WTC11 (cell line): ENCODE results near the gene CCS. TPM values are rescaled to one million over a fixed set of nuclear protein-coding genes. Genes with fewer than 3 reads are reported as not detected.

Source experiments
- ATAC-seq: fragments of 200-7000 bp; cut with Tn5 transposase; 2 replicates; pipeline ENCODE4 v1.10.0; 2021; ENCODE audit warnings: mild to moderate bottlenecking, moderate library complexity
- CTCF ChIA-PET: fragments of 300-600 bp; sonication (Branson Sonifier 250); formaldehyde crosslinking; loops from one replicate; lab custom pipeline; 2021; ENCODE audit warnings: antibody characterized with exemption; lab: Charles Lee
- POLR2A ChIA-PET: fragments of 350-600 bp; sonication (Branson Sonifier 250); formaldehyde crosslinking; loops from one replicate; lab custom pipeline; 2021; ENCODE audit warnings: antibody characterized with exemption; lab: Charles Lee
- DNase-seq: peaks from one replicate; pipeline ENCODE4 v3.0.0; 2021; ENCODE audit warnings: low spot score
- H3K27ac Mint-ChIP-seq: 2 replicates; pipeline ENCODE4 v1.8.0; 2021; ENCODE audit warnings: mixed read lengths
- H3K27me3 Mint-ChIP-seq: 2 replicates; pipeline ENCODE4 v1.8.0; 2021; ENCODE audit warnings: low read depth, mild to moderate bottlenecking, moderate library complexity, mixed read lengths
- H3K36me3 Mint-ChIP-seq: 2 replicates; pipeline ENCODE4 v1.8.0; 2021; ENCODE audit warnings: mixed read lengths
- H3K4me1 Mint-ChIP-seq: 2 replicates; pipeline ENCODE4 v1.8.0; 2022; ENCODE audit warnings: mixed read lengths
- H3K4me3 Mint-ChIP-seq: 2 replicates; pipeline ENCODE4 v1.8.0; 2021; ENCODE audit warnings: mild to moderate bottlenecking, moderate library complexity, mixed read lengths
- H3K9me3 Mint-ChIP-seq: 2 replicates; pipeline ENCODE4 v1.8.0; 2021; ENCODE audit warnings: mixed read lengths
- E2F4 ChIP-seq: sonication (generic); formaldehyde crosslinking; IDR thresholded peaks from 2 replicates; pipeline ENCODE4 v1.8.1; 2022; ENCODE audit warnings: low read depth, mild to moderate bottlenecking, moderate library complexity, missing genetic modification reagents, borderline replicate concordance
- EMX1 ChIP-seq: fragments of 250-450 bp; sonication (Bioruptor Pico); IDR thresholded peaks from 2 replicates; pipeline ENCODE4 v1.8.0; 2021; ENCODE audit warnings: mild to moderate bottlenecking
- GTF2I ChIP-seq: fragments of 250-450 bp; sonication (Bioruptor Pico); conservative IDR thresholded peaks from 2 replicates; pipeline ENCODE4 v1.4.0; 2021; ENCODE audit warnings: mild to moderate bottlenecking
- JUN ChIP-seq: sonication (generic); formaldehyde crosslinking; IDR thresholded peaks from 2 replicates; pipeline ENCODE4 v1.8.0; 2023; ENCODE audit warnings: mild to moderate bottlenecking, missing genetic modification reagents
- MXD4 ChIP-seq: fragments of 250-450 bp; sonication (Bioruptor Pico); IDR thresholded peaks from 2 replicates; pipeline ENCODE4 v1.8.0; 2021; ENCODE audit warnings: mild to moderate bottlenecking, moderate library complexity, borderline replicate concordance
- MYBL2 ChIP-seq: sonication (generic); formaldehyde crosslinking; IDR thresholded peaks from 2 replicates; pipeline ENCODE4 v1.8.1; 2023; ENCODE audit warnings: mild to moderate bottlenecking, moderate library complexity, missing genetic modification reagents
- NFE2L1 ChIP-seq: sonication (generic); formaldehyde crosslinking; IDR thresholded peaks from 2 replicates; pipeline ENCODE4 v1.8.1; 2023; ENCODE audit warnings: missing genetic modification reagents
- NFYB ChIP-seq: sonication (generic); formaldehyde crosslinking; conservative IDR thresholded peaks from 2 replicates; pipeline ENCODE4 v1.8.0; 2022; ENCODE audit warnings: low read depth, missing genetic modification reagents
- RORB ChIP-seq: fragments of 250-450 bp; sonication (Bioruptor Pico); IDR thresholded peaks from 2 replicates; pipeline ENCODE4 v1.9.0; 2021; ENCODE audit warnings: mild to moderate bottlenecking
- TCF7 ChIP-seq: sonication (generic); formaldehyde crosslinking; IDR thresholded peaks from 2 replicates; pipeline ENCODE4 v1.8.0; 2022; ENCODE audit warnings: mild to moderate bottlenecking, low read depth, missing genetic modification reagents, moderate library complexity
- TP53 ChIP-seq: sonication (generic); formaldehyde crosslinking; IDR thresholded peaks from 2 replicates; pipeline ENCODE4 v1.8.1; 2023; ENCODE audit warnings: mild to moderate bottlenecking, missing genetic modification reagents
- ZNF138 ChIP-seq: sonication (generic); formaldehyde crosslinking; conservative IDR thresholded peaks from 2 replicates; pipeline ENCODE4 v1.8.1; 2022; ENCODE audit warnings: mild to moderate bottlenecking, moderate library complexity, missing genetic modification reagents
- ZNF232 ChIP-seq: sonication (generic); formaldehyde crosslinking; IDR thresholded peaks from 2 replicates; pipeline ENCODE4 v1.8.0; 2022; ENCODE audit warnings: mild to moderate bottlenecking, missing genetic modification reagents
- ZSCAN18 ChIP-seq: fragments of 250-450 bp; sonication (Bioruptor Pico); IDR thresholded peaks from 2 replicates; pipeline ENCODE4 v2.1.2; 2022; ENCODE audit warnings: mild to moderate bottlenecking, moderate library complexity
- total RNA-seq: library from RNA; stranded (reverse); gene quantifications from 3 replicates; pipeline ENCODE4 v1.2.3, GENCODE V29; 2021
- TF ChIP-seq, protein P1 (sequence below): fragments of 200-600 bp; IDR thresholded peaks from 2 replicates; pipeline ENCODE4 v1.8.0; 2022; ENCODE audit warnings: antibody characterized with exemption
- TF ChIP-seq, protein P2 (sequence below): sonication (generic); formaldehyde crosslinking; IDR thresholded peaks from 2 replicates; pipeline ENCODE4 v1.8.1; 2023; ENCODE audit warnings: mild to moderate bottlenecking, missing genetic modification reagents
- TF ChIP-seq, protein P3 (sequence below): sonication (generic); formaldehyde crosslinking; IDR thresholded peaks from 2 replicates; pipeline ENCODE4 v1.8.1; 2023; ENCODE audit warnings: mild to moderate bottlenecking, missing genetic modification reagents, moderate library complexity

Gene CCS
- total RNA-seq, 1 experiment from 2014 or later: 35.9 TPM

DNA sequence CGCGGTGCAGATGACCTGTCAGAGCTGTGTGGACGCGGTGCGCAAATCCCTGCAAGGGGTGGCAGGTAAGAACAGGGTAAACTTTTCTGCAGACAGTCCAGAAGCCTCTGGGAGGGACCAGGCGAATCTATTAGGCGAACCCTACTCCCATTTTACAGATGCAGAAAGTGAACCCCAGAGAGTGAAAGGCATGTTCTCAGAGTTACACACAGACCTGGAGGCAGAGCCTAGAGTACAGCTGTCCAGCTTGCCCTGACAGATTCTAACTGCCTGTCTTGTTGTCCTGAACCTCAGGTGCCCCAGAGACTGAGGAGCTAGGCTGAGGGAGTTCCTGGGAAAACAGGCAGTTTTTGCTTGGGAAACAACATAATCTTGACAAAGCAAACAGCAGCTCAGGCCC is 665 bp downstream of the CCS start (continued):
- TF ChIP-seq ZSCAN18 (no peak), JUN (CRISPR knock-in tag) (no peak), GTF2I (CRISPR knock-in tag) (no peak), MXD4 (no peak)

GRCh38 chr11:66595245-66595904 is 2.4 kb downstream of the CCS start:
- Mint-ChIP-seq H3K27me3 (peaks cover 34% of the 10 kb centered on the region), H3K4me3 (no peak overlapping the region), H3K36me3 (peaks cover 9% of the 10 kb centered on the region), H3K27ac (no peak overlapping the region)
- POLR2A ChIA-PET: no interaction called here
- no peak for DNase-seq
- no peak for ATAC-seq
- CTCF ChIA-PET: no interaction called here
- TF ChIP-seq EMX1 (CRISPR knock-in tag) (no peak), TCF7 (CRISPR knock-in tag) (no peak), JUN (CRISPR knock-in tag) (no peak), NFE2L1 (no peak), ZNF138 (CRISPR knock-in tag) (no peak), TP53 (CRISPR knock-in tag) (no peak), RORB (CRISPR knock-in tag) (no peak)
- TF ChIP-seq, protein P1, sequence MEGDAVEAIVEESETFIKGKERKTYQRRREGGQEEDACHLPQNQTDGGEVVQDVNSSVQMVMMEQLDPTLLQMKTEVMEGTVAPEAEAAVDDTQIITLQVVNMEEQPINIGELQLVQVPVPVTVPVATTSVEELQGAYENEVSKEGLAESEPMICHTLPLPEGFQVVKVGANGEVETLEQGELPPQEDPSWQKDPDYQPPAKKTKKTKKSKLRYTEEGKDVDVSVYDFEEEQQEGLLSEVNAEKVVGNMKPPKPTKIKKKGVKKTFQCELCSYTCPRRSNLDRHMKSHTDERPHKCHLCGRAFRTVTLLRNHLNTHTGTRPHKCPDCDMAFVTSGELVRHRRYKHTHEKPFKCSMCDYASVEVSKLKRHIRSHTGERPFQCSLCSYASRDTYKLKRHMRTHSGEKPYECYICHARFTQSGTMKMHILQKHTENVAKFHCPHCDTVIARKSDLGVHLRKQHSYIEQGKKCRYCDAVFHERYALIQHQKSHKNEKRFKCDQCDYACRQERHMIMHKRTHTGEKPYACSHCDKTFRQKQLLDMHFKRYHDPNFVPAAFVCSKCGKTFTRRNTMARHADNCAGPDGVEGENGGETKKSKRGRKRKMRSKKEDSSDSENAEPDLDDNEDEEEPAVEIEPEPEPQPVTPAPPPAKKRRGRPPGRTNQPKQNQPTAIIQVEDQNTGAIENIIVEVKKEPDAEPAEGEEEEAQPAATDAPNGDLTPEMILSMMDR: no peak
- TF ChIP-seq, protein P2, sequence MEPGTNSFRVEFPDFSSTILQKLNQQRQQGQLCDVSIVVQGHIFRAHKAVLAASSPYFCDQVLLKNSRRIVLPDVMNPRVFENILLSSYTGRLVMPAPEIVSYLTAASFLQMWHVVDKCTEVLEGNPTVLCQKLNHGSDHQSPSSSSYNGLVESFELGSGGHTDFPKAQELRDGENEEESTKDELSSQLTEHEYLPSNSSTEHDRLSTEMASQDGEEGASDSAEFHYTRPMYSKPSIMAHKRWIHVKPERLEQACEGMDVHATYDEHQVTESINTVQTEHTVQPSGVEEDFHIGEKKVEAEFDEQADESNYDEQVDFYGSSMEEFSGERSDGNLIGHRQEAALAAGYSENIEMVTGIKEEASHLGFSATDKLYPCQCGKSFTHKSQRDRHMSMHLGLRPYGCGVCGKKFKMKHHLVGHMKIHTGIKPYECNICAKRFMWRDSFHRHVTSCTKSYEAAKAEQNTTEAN (CRISPR knock-in tag): no peak
- TF ChIP-seq, all 79 proteins: peak for 0
- H3K4me1 Mint-ChIP-seq: peaks cover 11% of the 10 kb centered on the region
- H3K9me3 Mint-ChIP-seq: peaks cover 18% of the 10 kb centered on the region

- ATAC-seq (no peak), DNase-seq (no peak)
- ChIA-PET POLR2A (no interaction called here), CTCF (no interaction called here)
- Mint-ChIP-seq H3K27me3 (no peaks in the 10 kb centered on the region), H3K4me3 (no peak overlapping the region), H3K36me3 (peaks cover 6% of the 10 kb centered on the region; the same call in 1 of the 2 replicates), H3K27ac (no peak overlapping the region), H3K4me1 (no peaks in the 10 kb centered on the region), H3K9me3 (no peaks in the 10 kb centered on the region)
- no peak for TF ChIP-seq ZNF232 (CRISPR knock-in tag)
- no peak for TF ChIP-seq NFYB (CRISPR knock-in tag)
- TF ChIP-seq, protein P3, sequence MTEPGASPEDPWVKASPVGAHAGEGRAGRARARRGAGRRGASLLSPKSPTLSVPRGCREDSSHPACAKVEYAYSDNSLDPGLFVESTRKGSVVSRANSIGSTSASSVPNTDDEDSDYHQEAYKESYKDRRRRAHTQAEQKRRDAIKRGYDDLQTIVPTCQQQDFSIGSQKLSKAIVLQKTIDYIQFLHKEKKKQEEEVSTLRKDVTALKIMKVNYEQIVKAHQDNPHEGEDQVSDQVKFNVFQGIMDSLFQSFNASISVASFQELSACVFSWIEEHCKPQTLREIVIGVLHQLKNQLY (CRISPR knock-in tag): no peak
- TF ChIP-seq MYBL2 (CRISPR knock-in tag): no peak
- no peak for TF ChIP-seq E2F4 (CRISPR knock-in tag)
Observed at GRCh38 chr11:66598993-66599392, 6.0 kb downstream of the CCS start.
